B cell (primary cell): Measurements from ENCODE around the gene ACSL1. TPM values are rescaled to one million over a fixed set of nuclear protein-coding genes. Genes with fewer than 3 reads are reported as not detected.

Source experiments
- ATAC-seq: fragments of 200-7000 bp; cut with Tn5 transposase; one replicate; pipeline ENCODE4 v1.10.0; 2021; ENCODE audit warnings: low read depth, mild to moderate bottlenecking, moderate number of reproducible peaks, moderate library complexity
- CTCF ChIA-PET: fragments of 350-600 bp; sonication (Branson Sonifier 250); formaldehyde crosslinking; loops from one replicate; lab custom pipeline; 2021; ENCODE audit warnings: antibody characterized with exemption, inconsistent platforms; lab: Charles Lee
- POLR2A ChIA-PET: fragments of 350-600 bp; sonication (Branson Sonifier 250); formaldehyde crosslinking; loops from one replicate; lab custom pipeline; 2021; ENCODE audit warnings: antibody characterized with exemption; lab: Charles Lee
- DNase-seq: peaks from one replicate; pipeline ENCODE4 v3.0.0; 2013
- H2AFZ ChIP-seq: 2 replicates; pipeline ENCODE4 v1.6.1; 2012; ENCODE audit warnings: mild to moderate bottlenecking, low read depth, low read length; ENCODE audit not compliant: insufficient read depth, poor library complexity, severe bottlenecking
- H3K27ac ChIP-seq, 2 donors: 1 replicate in 1 of 2; 2 replicates in 1 of 2; pipeline ENCODE4 v1.5.1; 2012 to 2013; ENCODE audit warnings: low read length in 2 of 2, mild to moderate bottlenecking in 2 of 2, moderate library complexity in 1 of 2
- H3K27me3 ChIP-seq, 4 experiments: fragments of 200-600 bp in 1 of 4; sonication (generic) in 1 of 4; replicated peaks in 1 of 4; 1 replicate in 2 of 4; 2 replicates in 2 of 4; pipeline versions ENCODE4 v1.6.1 to v1.7.0; 2013 to 2016; ENCODE audit warnings: low read length in 3 of 4, mild to moderate bottlenecking in 2 of 4, mixed read lengths in 1 of 4, moderate library complexity in 1 of 4; ENCODE audit not compliant: insufficient read depth in 4 of 4, control insufficient read depth in 3 of 4; ENCODE audit errors: control extremely low read depth in 1 of 4
- H3K36me3 ChIP-seq, 2 experiments: replicated peaks in 1 of 2; 1 replicate in 1 of 2; 2 replicates in 1 of 2; pipeline versions ENCODE4 v1.6.1 to v1.7.1; 2013; ENCODE audit warnings: low read length in 1 of 2; ENCODE audit not compliant: insufficient read depth in 2 of 2, control insufficient read depth in 1 of 2; ENCODE audit errors: control extremely low read depth in 1 of 2, extremely low read depth in 1 of 2
- H3K4me1 ChIP-seq, 2 donors: fragments of 200-600 bp in 1 of 2; sonication (generic) in 1 of 2; 1 replicate in 1 of 2; 2 replicates in 1 of 2; pipeline versions ENCODE4 v1.5.1 to v1.6.1; 2013 to 2017; ENCODE audit warnings: low read length in 2 of 2; ENCODE audit not compliant: control insufficient read depth in 2 of 2, insufficient read depth in 2 of 2
- H3K4me2 ChIP-seq: replicated peaks from 2 replicates; pipeline ENCODE3; 2012; ENCODE audit warnings: mild to moderate bottlenecking, low read depth, low read length; ENCODE audit not compliant: poor library complexity, severe bottlenecking
- H3K4me3 ChIP-seq, 5 experiments: fragments of 200-600 bp in 1 of 5; sonication (generic) in 1 of 5; 1 replicate in 3 of 5; 2 replicates in 2 of 5; pipeline versions ENCODE4 v1.5.1 to v1.7.0; 2011 to 2016; ENCODE audit warnings: low read length in 4 of 5, mild to moderate bottlenecking in 4 of 5, low read depth in 2 of 5, control low read depth in 1 of 5, moderate library complexity in 1 of 5; ENCODE audit not compliant: insufficient read depth in 1 of 5; ENCODE audit errors: control extremely low read depth in 1 of 5, extremely low read depth in 1 of 5
- H3K79me2 ChIP-seq: fragments of 200-600 bp; sonication (generic); one replicate; pipeline ENCODE4 v1.6.0; 2016; ENCODE audit warnings: low read length; ENCODE audit not compliant: control insufficient read depth, insufficient read depth
- H3K9ac ChIP-seq: fragments of 200-600 bp; sonication (generic); 2 replicates; pipeline ENCODE4 v1.6.1; 2017; ENCODE audit warnings: mild to moderate bottlenecking, low read length, moderate library complexity
- H3K9me3 ChIP-seq, 3 donors: one replicate each; pipeline versions ENCODE4 v1.6.1 to v1.7.1; 2013; ENCODE audit warnings: low read length in 2 of 3; ENCODE audit not compliant: control insufficient read depth in 2 of 3, insufficient read depth in 1 of 3; ENCODE audit errors: control extremely low read depth in 1 of 3
- H4K20me1 ChIP-seq: 2 replicates; pipeline ENCODE4 v1.6.0; 2012; ENCODE audit warnings: mild to moderate bottlenecking, low read length; ENCODE audit not compliant: insufficient read depth, control insufficient read depth, poor library complexity, severe bottlenecking
- H3K27ac Mint-ChIP-seq: one replicate; pipeline ENCODE4 v1.8.0; 2021; ENCODE audit warnings: mixed read lengths
- H3K27me3 Mint-ChIP-seq: one replicate; pipeline ENCODE4 v1.8.0; 2021; ENCODE audit warnings: mixed read lengths
- H3K4me1 Mint-ChIP-seq: one replicate; pipeline ENCODE4 v1.8.0; 2021; ENCODE audit warnings: mixed read lengths
- H3K4me3 Mint-ChIP-seq: one replicate; pipeline ENCODE4 v1.8.0; 2021; ENCODE audit warnings: mixed read lengths
- H3K9me3 Mint-ChIP-seq: one replicate; pipeline ENCODE4 v1.8.0; 2022; ENCODE audit warnings: mixed read lengths; ENCODE audit not compliant: insufficient read depth
- EZH2 ChIP-seq: IDR thresholded peaks from 2 replicates; pipeline ENCODE4 v1.6.1; 2012; ENCODE audit warnings: borderline replicate concordance, low read depth, mild to moderate bottlenecking, moderate library complexity, low read length; ENCODE audit not compliant: insufficient read depth, poor library complexity, severe bottlenecking
- WGBS: methylation state at CpG from one replicate; pipeline ENCODE4 v1.1.5; 2013; ENCODE audit warnings: missing lambda C conversion rate; ENCODE audit not compliant: insufficient coverage; 5-methylcytosine and 5-hydroxymethylcytosine counted together
- intact Hi-C: fragments of 100-400 bp; cut with micrococcal nuclease; formaldehyde crosslinking; loops from one replicate; pipeline ENCODE4 v1.10.0; 2022
- polyA plus RNA-seq: library from polyadenylated mRNA; depleted of rRNA; stranded (reverse); fragments of >200 nt; gene quantifications from 2 replicates; pipeline ENCODE4 v1.2.3, GENCODE V29; 2012
- total RNA-seq, 2 donors: library from RNA; stranded (reverse); fragments of 120-200 nt in 1 of 2; gene quantifications; 1 replicate in 1 of 2; 2 replicates in 1 of 2; pipeline versions ENCODE4 v1.2.3 to v1.2.4, GENCODE V29; 2013 to 2022
- TF ChIP-seq, protein P1 (sequence below): fragments of 200-600 bp; IDR thresholded peaks from one replicate; pipeline ENCODE4 v1.8.0; 2022; ENCODE audit warnings: antibody characterized with exemption, mild to moderate bottlenecking

Gene ACSL1
- total and polyA plus RNA-seq, 2 donors (not counting 1 experiment from before 2014, with no cell fraction given), result 6.6 to 31.8 TPM

DNA sequence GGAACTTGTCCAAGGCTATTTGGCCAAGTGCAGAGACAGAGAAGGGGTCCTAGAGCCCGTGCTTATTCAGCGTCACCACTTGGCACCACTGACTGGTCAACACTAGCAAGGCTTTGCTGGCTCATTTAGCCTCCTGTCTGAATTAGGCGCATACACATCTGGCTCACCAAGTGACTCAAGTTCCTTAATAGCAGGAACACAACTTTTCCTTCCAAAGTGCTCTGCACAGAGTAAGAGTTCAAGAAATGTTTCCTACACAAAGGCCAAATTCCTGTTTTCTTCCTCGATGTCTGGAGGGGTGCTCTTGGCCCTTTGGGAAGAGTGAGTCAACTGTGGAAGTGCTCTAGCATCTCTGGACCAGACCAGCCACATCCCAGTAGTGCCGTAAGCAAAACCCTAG is 65.1 kb downstream of the ACSL1 start:
- TF ChIP-seq, protein P1, sequence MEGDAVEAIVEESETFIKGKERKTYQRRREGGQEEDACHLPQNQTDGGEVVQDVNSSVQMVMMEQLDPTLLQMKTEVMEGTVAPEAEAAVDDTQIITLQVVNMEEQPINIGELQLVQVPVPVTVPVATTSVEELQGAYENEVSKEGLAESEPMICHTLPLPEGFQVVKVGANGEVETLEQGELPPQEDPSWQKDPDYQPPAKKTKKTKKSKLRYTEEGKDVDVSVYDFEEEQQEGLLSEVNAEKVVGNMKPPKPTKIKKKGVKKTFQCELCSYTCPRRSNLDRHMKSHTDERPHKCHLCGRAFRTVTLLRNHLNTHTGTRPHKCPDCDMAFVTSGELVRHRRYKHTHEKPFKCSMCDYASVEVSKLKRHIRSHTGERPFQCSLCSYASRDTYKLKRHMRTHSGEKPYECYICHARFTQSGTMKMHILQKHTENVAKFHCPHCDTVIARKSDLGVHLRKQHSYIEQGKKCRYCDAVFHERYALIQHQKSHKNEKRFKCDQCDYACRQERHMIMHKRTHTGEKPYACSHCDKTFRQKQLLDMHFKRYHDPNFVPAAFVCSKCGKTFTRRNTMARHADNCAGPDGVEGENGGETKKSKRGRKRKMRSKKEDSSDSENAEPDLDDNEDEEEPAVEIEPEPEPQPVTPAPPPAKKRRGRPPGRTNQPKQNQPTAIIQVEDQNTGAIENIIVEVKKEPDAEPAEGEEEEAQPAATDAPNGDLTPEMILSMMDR, result no peak
- TF ChIP-seq EZH2, result no peak
- intact Hi-C loops, result no loop called here
- no peaks in the 10 kb centered on the region for H3K9me3 ChIP-seq
- no peak overlapping the region for H3K27ac ChIP-seq
- no peak overlapping the region for H3K9ac ChIP-seq
- H2AFZ ChIP-seq, result no peak overlapping the region
- H4K20me1 ChIP-seq, result no peaks in the 10 kb centered on the region
- ATAC-seq (no peak), DNase-seq (no peak)
- 100% methylated on average over 4 of the region's 5 CpGs for WGBS
- no peak overlapping the region for H3K4me3 ChIP-seq
- Mint-ChIP-seq H3K27ac (no peak overlapping the region), H3K9me3 (no peaks in the 10 kb centered on the region), H3K4me1 (peaks cover 6% of the 10 kb centered on the region), H3K4me3 (no peak overlapping the region), H3K27me3 (no peaks in the 10 kb centered on the region)
- H3K27me3 ChIP-seq, result no peaks in the 10 kb centered on the region
- peaks cover 0 to 55% of the 10 kb centered on the region in 2 experiments for H3K36me3 ChIP-seq
- H3K4me2 ChIP-seq, result no peak overlapping the region
- ChIA-PET POLR2A (interaction anchor here (0.6 kb wide), 1 partner anchor 13 kb away, joined by 5 read pairs; no protein-coding TSS in a partner anchor), CTCF (no interaction called here)
- H3K4me1 ChIP-seq, result peaks cover 0 to 9% of the 10 kb centered on the region in 2 donors
- H3K79me2 ChIP-seq, result no peaks in the 10 kb centered on the region

DNA sequence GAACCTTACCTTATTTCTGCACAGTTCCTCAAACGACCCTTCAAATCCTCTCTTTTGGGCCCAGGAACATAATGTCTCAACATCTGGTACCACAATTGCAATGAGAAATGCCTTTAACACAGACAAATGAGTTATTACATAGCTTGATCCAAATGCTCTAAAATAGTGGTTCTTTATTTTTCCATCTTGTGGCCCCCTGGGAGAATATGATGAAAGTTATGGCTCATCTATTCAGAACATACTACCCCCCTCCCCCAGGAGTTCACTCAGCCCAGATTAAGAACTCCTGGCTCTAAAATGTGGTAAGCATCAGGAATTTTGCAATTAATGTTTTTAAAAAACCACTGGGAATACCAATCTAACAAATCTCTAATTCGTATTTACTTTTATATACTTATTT is 68.0 kb downstream of the ACSL1 start:
- CTCF ChIA-PET, result interaction anchor here (0.8 kb wide), 1 partner anchor 12 kb away, joined by 3 read pairs; no protein-coding TSS in a partner anchor
- TF ChIP-seq, protein P1, result no peak
- TF ChIP-seq EZH2, result no peak
- Histone ChIP-seq H4K20me1 (no peaks in the 10 kb centered on the region), H3K4me2 (no peak overlapping the region), H3K9me3 (no peaks in the 10 kb centered on the region), H3K79me2 (no peaks in the 10 kb centered on the region), H3K4me1 (peaks cover 0 to 9% of the 10 kb centered on the region in 2 donors), H3K36me3 (peaks cover 0 to 40% of the 10 kb centered on the region in 2 experiments), H3K27me3 (no peaks in the 10 kb centered on the region), H3K9ac (no peak overlapping the region), H2AFZ (no peak overlapping the region), H3K27ac (no peak overlapping the region), H3K4me3 (no peak overlapping the region)
- Mint-ChIP-seq H3K27me3 (no peaks in the 10 kb centered on the region), H3K9me3 (no peaks in the 10 kb centered on the region), H3K4me3 (no peak overlapping the region), H3K4me1 (peaks cover 6% of the 10 kb centered on the region), H3K27ac (no peak overlapping the region)
- no peak for DNase-seq
- no peak for ATAC-seq
- no CpG with 5 or more reads among the region's 2 CpGs for WGBS
- intact Hi-C loops, result no loop called here
- POLR2A ChIA-PET, result no interaction called here
